Hepatocyte (in vitro differentiated cells): ENCODE data around the gene GRIK1. TPM values are rescaled to one million over a fixed set of nuclear protein-coding genes. Genes with fewer than 3 reads are reported as not detected.

ENCODE experiments used
- DNase-seq: peaks from one replicate; pipeline ENCODE4 v3.0.0-alpha.2; 2016; ENCODE audit warnings: low spot score
- H2AFZ ChIP-seq: fragments of 200-600 bp; sonication (generic); 2 replicates; pipeline ENCODE4 v1.6.0; 2016; ENCODE audit warnings: antibody characterized with exemption, mild to moderate bottlenecking
- H3K27ac ChIP-seq: fragments of 200-600 bp; sonication (generic); 2 replicates; pipeline ENCODE4 v1.5.1; 2016; ENCODE audit warnings: mild to moderate bottlenecking
- H3K27me3 ChIP-seq: fragments of 200-600 bp; sonication (generic); 2 replicates; pipeline ENCODE4 v1.6.1; 2016
- H3K36me3 ChIP-seq: fragments of 200-600 bp; sonication (generic); replicated peaks from 2 replicates; pipeline ENCODE4 v1.5.1; 2016; ENCODE audit warnings: low read depth; ENCODE audit not compliant: insufficient read depth
- H3K4me1 ChIP-seq: fragments of 200-600 bp; sonication (generic); 2 replicates; pipeline ENCODE4 v1.5.1; 2016; ENCODE audit warnings: mild to moderate bottlenecking, moderate library complexity; ENCODE audit not compliant: insufficient read depth
- H3K4me2 ChIP-seq: fragments of 200-600 bp; sonication (generic); 2 replicates; pipeline ENCODE4 v1.6.0; 2016
- H3K4me3 ChIP-seq: fragments of 200-600 bp; sonication (generic); 2 replicates; pipeline ENCODE4 v1.5.1; 2016; ENCODE audit warnings: mild to moderate bottlenecking
- H3K79me2 ChIP-seq: fragments of 200-600 bp; sonication (generic); 2 replicates; pipeline ENCODE4 v1.6.0; 2017; ENCODE audit warnings: mild to moderate bottlenecking
- H3K9me2 ChIP-seq: fragments of 200-600 bp; sonication (generic); replicated peaks from 2 replicates; pipeline ENCODE4 v1.6.0; 2017; ENCODE audit warnings: mild to moderate bottlenecking; ENCODE audit not compliant: insufficient read depth
- H3K9me3 ChIP-seq: fragments of 200-600 bp; sonication (generic); 2 replicates; pipeline ENCODE4 v1.5.1; 2016; ENCODE audit warnings: low read depth, mild to moderate bottlenecking
- H4K20me1 ChIP-seq: fragments of 200-600 bp; sonication (generic); 2 replicates; pipeline ENCODE4 v1.6.0; 2016; ENCODE audit warnings: mild to moderate bottlenecking; ENCODE audit not compliant: insufficient read depth, poor library complexity, severe bottlenecking
- CTCF ChIP-seq: fragments of 200-600 bp; sonication (generic); IDR thresholded peaks from 2 replicates; pipeline ENCODE4 v1.5.1; 2016; ENCODE audit warnings: antibody characterized with exemption, mild to moderate bottlenecking; ENCODE audit not compliant: poor library complexity
- EZH2 ChIP-seq: fragments of 200-600 bp; sonication (generic); IDR thresholded peaks from 2 replicates; pipeline ENCODE4 v1.6.1; 2016; ENCODE audit warnings: antibody characterized with exemption, mild to moderate bottlenecking, borderline replicate concordance
- EZH2phosphoT487 ChIP-seq: fragments of 200-600 bp; sonication (generic); IDR thresholded peaks from one replicate; pipeline ENCODE4 v1.6.1; 2018; ENCODE audit warnings: antibody characterized with exemption, mild to moderate bottlenecking, low read depth, moderate library complexity; ENCODE audit not compliant: unreplicated experiment, severe bottlenecking
- WGBS: methylation state at CpG from one replicate; pipeline ENCODE4 v1.1.6; 2016; ENCODE audit warnings: low lambda C conversion rate; ENCODE audit errors: missing lambda C conversion rate; 5-methylcytosine and 5-hydroxymethylcytosine counted together
- polyA plus RNA-seq: library from polyadenylated mRNA; unstranded; fragments of >200 nt; fragmentation: Nextera tagmentation; extraction: Ambion mirVana; gene quantifications from 2 replicates; pipeline ENCODE4 v1.2.1, GENCODE V29; 2016
- total RNA-seq: library from RNA; depleted of rRNA; stranded (reverse); fragments of >200 nt; gene quantifications from 2 replicates; pipeline ENCODE4 v1.2.3, GENCODE V29; 2014

GRIK1 gene
- total and polyA plus RNA-seq, 2 experiments from 2014 or later = 0.77 to 2.3 TPM

- H3K27me3 ChIP-seq = no peaks in the 10 kb centered on the region
- no peak overlapping the region for H3K4me2 ChIP-seq
- no peaks in the 10 kb centered on the region for H4K20me1 ChIP-seq
- no peak overlapping the region for H3K4me3 ChIP-seq
- DNase-seq = no peak
- WGBS = 93% methylated on average over 5 of the region's 5 CpGs
- H3K4me1 ChIP-seq = peaks cover 4% of the 10 kb centered on the region
- H3K9me3 ChIP-seq = no peaks in the 10 kb centered on the region
- H3K9me2 ChIP-seq = no peaks in the 10 kb centered on the region
- TF ChIP-seq EZH2phosphoT487 = no peak
- no peak for TF ChIP-seq CTCF
- TF ChIP-seq EZH2 = no peak
- no peak overlapping the region for H3K27ac ChIP-seq
- H2AFZ ChIP-seq = no peak overlapping the region
- no peaks in the 10 kb centered on the region for H3K36me3 ChIP-seq
- H3K79me2 ChIP-seq = no peaks in the 10 kb centered on the region
Observed at GRCh38 chr21:29641001-29641634, 298.7 kb downstream of the GRIK1 start.

- H3K4me2 ChIP-seq = no peak overlapping the region
- H3K9me2 ChIP-seq = no peaks in the 10 kb centered on the region
- H3K4me3 ChIP-seq = no peak overlapping the region
- 73% methylated on average over 2 of the region's 2 CpGs for WGBS
- H3K4me1 ChIP-seq = no peaks in the 10 kb centered on the region
- no peak overlapping the region for H3K27ac ChIP-seq
- DNase-seq = no peak
- no peak overlapping the region for H2AFZ ChIP-seq
- no peaks in the 10 kb centered on the region for H3K79me2 ChIP-seq
- H3K27me3 ChIP-seq = no peaks in the 10 kb centered on the region
- H4K20me1 ChIP-seq = no peaks in the 10 kb centered on the region
- no peak for TF ChIP-seq CTCF
- TF ChIP-seq EZH2phosphoT487 = no peak
- TF ChIP-seq EZH2 = no peak
- no peaks in the 10 kb centered on the region for H3K36me3 ChIP-seq
- no peaks in the 10 kb centered on the region for H3K9me3 ChIP-seq
Observed at GRCh38 chr21:29640080-29640508, 299.7 kb downstream of the GRIK1 start.

GRCh38 chr21:29639366-29640079 is 300.3 kb downstream of the GRIK1 start:
- Histone ChIP-seq H3K9me2 (no peaks in the 10 kb centered on the region), H3K4me1 (no peaks in the 10 kb centered on the region), H3K36me3 (no peaks in the 10 kb centered on the region), H4K20me1 (no peaks in the 10 kb centered on the region), H3K27me3 (no peaks in the 10 kb centered on the region), H3K9me3 (no peaks in the 10 kb centered on the region), H2AFZ (no peak overlapping the region), H3K27ac (no peak overlapping the region), H3K4me3 (no peak overlapping the region), H3K79me2 (no peaks in the 10 kb centered on the region), H3K4me2 (no peak overlapping the region)
- DNase-seq = no peak
- TF ChIP-seq CTCF = no peak
- TF ChIP-seq EZH2 = no peak
- no peak for TF ChIP-seq EZH2phosphoT487
- 80% methylated on average over 5 of the region's 5 CpGs for WGBS
